H1 (cell line): ENCODE results near the gene EPN3. TPM values are rescaled to one million over a fixed set of nuclear protein-coding genes. Genes with fewer than 3 reads are reported as not detected.

ENCODE experiments used
- BRCA1 ChIP-seq: IDR thresholded peaks from 2 replicates; pipeline ENCODE4 v1.6.1; 2012; ENCODE audit warnings: low read depth, low read length, improper control_type of control experiment
- CBX5 ChIP-seq: fragments of 300-800, 300-1000 bp; sonication (generic); IDR thresholded peaks from 2 replicates; pipeline ENCODE4 v1.7.1; 2016; ENCODE audit warnings: antibody characterized with exemption, low read length, low read depth
- CHD2 ChIP-seq: IDR thresholded peaks from 2 replicates; pipeline ENCODE4 v1.6.1; 2012; ENCODE audit warnings: low read length, improper control_type of control experiment
- CHD7 ChIP-seq: fragments of 300-600 bp; sonication (generic); IDR thresholded peaks from 2 replicates; pipeline ENCODE4 v1.7.1; 2012; ENCODE audit warnings: low read length, moderate library complexity, mild to moderate bottlenecking, inconsistent platforms; ENCODE audit not compliant: insufficient replicate concordance
- NRF1 ChIP-seq: IDR thresholded peaks from 2 replicates; pipeline ENCODE4 v1.6.1; 2011; ENCODE audit warnings: mild to moderate bottlenecking, low read depth, low read length, improper control_type of control experiment
- RNF2 ChIP-seq: fragments of 200-900, 300-1000 bp; sonication (generic); IDR thresholded peaks from 2 replicates; pipeline ENCODE4 v1.7.1; 2016; ENCODE audit warnings: borderline replicate concordance, low read depth, mild to moderate bottlenecking, antibody characterized with exemption, low read length; ENCODE audit not compliant: poor library complexity, severe bottlenecking; ENCODE audit errors: missing control alignments
- SP4 ChIP-seq: IDR thresholded peaks from 2 replicates; pipeline ENCODE4 v1.6.1; 2012; ENCODE audit warnings: low read length, inconsistent platforms
- USF2 ChIP-seq: IDR thresholded peaks from 2 replicates; pipeline ENCODE4 v1.6.1; 2011; ENCODE audit warnings: low read length, improper control_type of control experiment
- polyA plus RNA-seq, 7 experiments: library from polyadenylated mRNA; depleted of rRNA in 3 of 7; stranded (reverse) in 5 of 7; unstranded in 2 of 7; fragments of >200 nt in 5 of 7; fragments of 200-250 nt in 2 of 7; gene quantifications; 1 replicate in 5 of 7; 2 replicates in 1 of 7; 4 replicates in 1 of 7; pipeline versions ENCODE4 v1.2.1 to v1.2.3, GENCODE V29; 2011 to 2013; ENCODE audit warnings: missing spikeins in 2 of 7, mixed read lengths in 2 of 7
- total RNA-seq: library from RNA; stranded (reverse); fragmentation: NEBNext Ultra II Directional; extraction: Animal tissue kit (Norgen Biotek cat#: 25700); gene quantifications from 2 replicates; pipeline ENCODE4 v1.2.1, GENCODE V29; 2021

EPN3 gene
- total and polyA plus RNA-seq, 2 of the 8 experiments (the other 6 are each of a cell fraction or from before 2014, with no cell fraction given): 6.7 to 7.9 TPM

GRCh38 chr17:50532452-50533024 lies at the start of gene EPN3 (continued):
- TF ChIP-seq CHD7 (no peak), SP4 (no peak), CBX5 (no peak), USF2 (no peak), RNF2 (no peak), NRF1 (no peak), CHD2 (no peak), BRCA1 (no peak)
